ENCODE measurements around the gene ALPP.
"Not testable (repeated sequence)": the region's sequence is repeated elsewhere in the genome, so short reads cannot be mapped to it uniquely, and the experiment has no call there.

Gene ALPP

GRCh38 chr2:232378735-232379151 lies at the start of gene ALPP:
ALPP (plus strand) TSS chr2:232378751; CDS start chr2:232378803, 52 bp downstream.
- not testable (repeated sequence) for DNase-seq (ENCODE audit: low read depth in 2 of 2)

GRCh38 chr2:232329716-232330067 lies 48.9 kb upstream of the ALPP start:
- DNase-seq (ENCODE audit: low read depth in 2 of 2): no peak

- no peak for DNase-seq (ENCODE audit: low read depth in 2 of 2)
Measured at GRCh38 chr2:232330068-232330999, 48.2 kb upstream of the ALPP start.

- not testable (repeated sequence) for DNase-seq (ENCODE audit: low read depth in 2 of 2)
Measured at GRCh38 chr2:232331061-232331460, 47.5 kb upstream of the ALPP start.

- not testable (repeated sequence) for DNase-seq (ENCODE audit: low read depth in 2 of 2)
Measured at GRCh38 chr2:232331641-232332040, 46.9 kb upstream of the ALPP start.

GRCh38 chr2:232332244-232332939 lies 46.2 kb upstream of the ALPP start:
- not testable (repeated sequence) for DNase-seq (ENCODE audit: low read depth in 2 of 2)

- DNase-seq (ENCODE audit: low read depth in 2 of 2): no peak
Measured at GRCh38 chr2:232332940-232333259, 45.7 kb upstream of the ALPP start.

- DNase-seq (ENCODE audit: low read depth in 2 of 2): no peak
Measured at GRCh38 chr2:232333361-232334135, 45.0 kb upstream of the ALPP start.

GRCh38 chr2:232334136-232334884 lies 44.2 kb upstream of the ALPP start:
- DNase-seq (ENCODE audit: low read depth in 2 of 2): not testable (repeated sequence)

- not testable (repeated sequence) for DNase-seq (ENCODE audit: low read depth in 2 of 2)
Measured at GRCh38 chr2:232334885-232335205, 43.7 kb upstream of the ALPP start.

- DNase-seq (ENCODE audit: low read depth in 2 of 2): not testable (repeated sequence)
Measured at GRCh38 chr2:232335206-232335858, 43.2 kb upstream of the ALPP start.

- no peak for DNase-seq (ENCODE audit: low read depth in 2 of 2)
Measured at GRCh38 chr2:232335859-232336215, 42.7 kb upstream of the ALPP start.

- no peak for DNase-seq (ENCODE audit: low read depth in 2 of 2)
Measured at GRCh38 chr2:232336241-232336736, 42.3 kb upstream of the ALPP start.

- DNase-seq (ENCODE audit: low read depth in 2 of 2): no peak
Measured at GRCh38 chr2:232336981-232337720, 41.4 kb upstream of the ALPP start.

GRCh38 chr2:232338094-232338758 lies 40.3 kb upstream of the ALPP start:
- DNase-seq (ENCODE audit: low read depth in 2 of 2): not testable (repeated sequence)

- DNase-seq (ENCODE audit: low read depth in 2 of 2): no peak
Measured at GRCh38 chr2:232338759-232339106, 39.8 kb upstream of the ALPP start.

- DNase-seq (ENCODE audit: low read depth in 2 of 2): no peak
Measured at GRCh38 chr2:232339121-232340081, 39.1 kb upstream of the ALPP start.

GRCh38 chr2:232340171-232340935 lies 38.2 kb upstream of the ALPP start:
- no peak for DNase-seq (ENCODE audit: low read depth in 2 of 2)

Data from stimulated activated CD8-positive, alpha-beta memory T cell treated with anti-CD3 and anti-CD28 coated beads, Interleukin-15, amount 100 ng/mL, for 48 hours (primary cell).